Activated CD4-positive, alpha-beta T cell treated with anti-CD3 and anti-CD28 coated beads for 36 hours (primary cell): ENCODE measurements around the gene GHITM. TPM values are rescaled to one million over a fixed set of nuclear protein-coding genes. Genes with fewer than 3 reads are reported as not detected.
"Not testable (repeated sequence)": the region's sequence is repeated elsewhere in the genome, so short reads cannot be mapped to it uniquely, and the experiment has no call there.

Source experiments
- ATAC-seq: fragments of 200-7000 bp; cut with Tn5 transposase; one replicate; pipeline ENCODE4 v1.10.0; 2021; ENCODE audit warnings: mild to moderate bottlenecking, moderate library complexity
- CTCF ChIA-PET: fragments of 350-600 bp; sonication (Branson Sonifier 250); formaldehyde crosslinking; loops from one replicate; lab custom pipeline; 2021; ENCODE audit warnings: antibody characterized with exemption; lab: Charles Lee
- POLR2A ChIA-PET: fragments of 350-600 bp; sonication (Branson Sonifier 250); formaldehyde crosslinking; loops from one replicate; lab custom pipeline; 2021; ENCODE audit warnings: antibody characterized with exemption, inconsistent platforms; lab: Charles Lee
- DNase-seq: peaks from one replicate; pipeline ENCODE4 v3.0.0-alpha.2; 2020
- H3K27ac Mint-ChIP-seq: one replicate; pipeline ENCODE4 v1.8.0; 2021; ENCODE audit warnings: mixed read lengths
- H3K27me3 Mint-ChIP-seq: one replicate; pipeline ENCODE4 v1.8.0; 2021; ENCODE audit warnings: mixed read lengths
- H3K36me3 Mint-ChIP-seq: one replicate; pipeline ENCODE4 v1.8.0; 2021; ENCODE audit warnings: low read depth, mixed read lengths
- H3K4me1 Mint-ChIP-seq: one replicate; pipeline ENCODE4 v1.8.0; 2021; ENCODE audit warnings: mixed read lengths
- H3K4me3 Mint-ChIP-seq: one replicate; pipeline ENCODE4 v1.8.0; 2021; ENCODE audit warnings: mild to moderate bottlenecking, moderate library complexity, mixed read lengths
- H3K9me3 Mint-ChIP-seq: one replicate; pipeline ENCODE4 v1.8.0; 2021; ENCODE audit warnings: low read depth, mixed read lengths
- intact Hi-C, 2 experiments: fragments of 100-400 bp; cut with DNase I in 1 of 2; cut with micrococcal nuclease in 1 of 2; formaldehyde crosslinking; loops; one replicate each; pipeline versions ENCODE4 v1.14.2 to v1.15.1; 2022 to 2024; cut with DNase I, micrococcal nuclease
- total RNA-seq, 2 experiments: library from RNA; stranded (reverse); gene quantifications; one replicate each; pipeline ENCODE4 v1.2.3, GENCODE V29; 2021

Gene GHITM
- total RNA-seq, 2 experiments from 2014 or later, result 121 to 178 TPM

DNA sequence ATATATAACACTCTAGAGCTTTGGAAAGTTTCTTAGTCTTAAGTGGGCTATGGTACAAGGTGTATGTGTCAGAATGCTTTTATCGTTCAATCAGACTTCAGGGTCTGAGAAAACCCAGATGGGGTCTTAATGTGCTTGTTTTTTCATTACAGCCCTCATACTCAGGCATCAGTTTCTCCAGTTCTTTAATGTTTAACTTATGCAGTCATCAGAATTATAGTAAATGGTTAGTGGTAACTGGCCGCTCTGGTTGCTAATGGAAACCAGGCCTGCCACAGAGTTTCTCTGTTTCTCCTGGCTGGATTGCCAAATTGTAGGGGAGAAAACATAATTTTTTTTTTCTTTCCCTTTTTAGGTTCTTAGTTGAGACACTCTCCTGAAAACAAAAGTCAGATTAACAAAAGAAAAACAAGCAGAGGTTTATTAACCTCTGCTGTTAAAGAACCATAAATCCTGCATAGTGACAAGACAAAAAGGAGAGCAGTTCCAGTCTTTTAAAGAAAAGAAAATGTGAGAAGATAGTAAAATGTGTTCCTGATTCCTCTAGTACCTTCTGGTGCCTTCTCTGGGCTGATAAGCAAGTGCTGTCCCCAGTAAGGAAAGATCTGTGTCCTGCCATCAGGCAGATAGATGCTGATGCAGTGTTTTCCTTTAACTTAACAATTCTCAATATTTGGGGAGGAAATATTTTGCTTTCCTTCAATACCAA, 21.5 kb upstream of the GHITM start:
- peaks cover 3% of the 10 kb centered on the region for H3K9me3 Mint-ChIP-seq
- no peak for ATAC-seq
- peaks cover 3% of the 10 kb centered on the region for H3K4me1 Mint-ChIP-seq
- ChIA-PET POLR2A (interaction anchor here (0.5 kb wide), 1 partner anchor 21 kb away, joined by 6 read pairs; no protein-coding TSS in a partner anchor), CTCF (no interaction called here)
- intact Hi-C loops, result no loop called here
- no peak overlapping the region for H3K27ac Mint-ChIP-seq
- DNase-seq, result no peak
- peaks cover 12% of the 10 kb centered on the region for H3K27me3 Mint-ChIP-seq
- H3K36me3 Mint-ChIP-seq, result no peaks in the 10 kb centered on the region
- no peak overlapping the region for H3K4me3 Mint-ChIP-seq

DNA sequence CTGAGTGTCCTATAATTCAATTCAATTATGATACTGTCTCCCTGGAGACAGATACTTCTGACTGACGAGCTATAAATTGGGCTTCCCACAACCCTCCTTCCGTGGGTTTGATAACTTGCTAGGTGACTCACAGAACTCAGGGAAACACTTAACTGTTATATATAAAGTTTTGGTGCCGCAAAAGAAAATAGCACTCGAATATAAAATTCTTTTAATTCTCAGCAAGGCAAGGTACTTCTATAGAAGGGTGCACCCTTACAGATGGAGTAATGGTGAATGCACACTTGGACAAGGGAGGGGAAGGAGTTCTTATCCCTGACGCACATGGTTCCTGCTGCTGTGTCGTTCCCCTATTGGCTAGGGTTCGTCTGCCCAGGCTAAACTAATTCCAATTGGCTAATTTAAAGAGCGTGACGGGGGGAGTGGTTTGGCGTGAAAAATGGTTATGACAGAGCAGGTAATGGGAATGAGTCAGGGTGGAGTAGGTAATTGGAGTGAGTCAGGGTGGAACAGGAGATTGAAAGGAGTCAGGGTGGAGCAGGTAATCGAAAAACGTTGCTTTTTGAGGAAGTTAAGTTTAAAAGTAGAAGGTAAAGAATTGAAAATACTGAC, 20.8 kb upstream of the GHITM start:
- Mint-ChIP-seq H3K4me1 (peaks cover 3% of the 10 kb centered on the region), H3K27me3 (peaks cover 17% of the 10 kb centered on the region), H3K27ac (no peak overlapping the region), H3K4me3 (no peak overlapping the region), H3K9me3 (peaks cover 3% of the 10 kb centered on the region), H3K36me3 (no peaks in the 10 kb centered on the region)
- ATAC-seq (no peak), DNase-seq (peak; percentile 13)
- ChIA-PET CTCF (no interaction called here), POLR2A (interaction anchor here (0.5 kb wide), 1 partner anchor 21 kb away, joined by 6 read pairs; no protein-coding TSS in a partner anchor)
- intact Hi-C loops, result no loop called here

DNA sequence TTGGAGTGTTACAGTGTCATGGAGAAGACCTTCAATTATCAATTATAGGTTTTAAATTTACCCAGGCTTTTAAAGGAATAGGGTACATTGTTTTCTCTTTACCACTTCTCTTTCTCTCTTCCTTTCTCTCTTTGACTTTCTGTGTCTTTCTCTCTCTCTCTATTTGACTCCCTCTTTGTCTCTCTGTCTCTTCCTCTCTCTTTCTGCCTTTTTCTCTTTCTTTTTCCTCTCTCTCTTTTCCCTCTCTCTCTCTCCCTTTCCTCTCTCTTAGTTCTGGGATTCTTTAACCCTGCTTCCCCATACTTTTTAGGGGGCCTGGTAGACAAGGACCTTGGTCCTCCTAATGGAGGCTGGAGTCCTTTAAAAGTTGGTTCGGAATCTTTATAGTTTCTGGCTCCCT, 15.9 kb upstream of the GHITM start:
- peaks cover 14% of the 10 kb centered on the region for H3K9me3 Mint-ChIP-seq
- ATAC-seq, result no peak
- intact Hi-C loops, result no loop called here
- H3K4me3 Mint-ChIP-seq, result no peak overlapping the region
- H3K27ac Mint-ChIP-seq, result no peak overlapping the region
- peaks cover 17% of the 10 kb centered on the region for H3K27me3 Mint-ChIP-seq
- ChIA-PET CTCF (no interaction called here), POLR2A (no interaction called here)
- peaks cover 4% of the 10 kb centered on the region for H3K4me1 Mint-ChIP-seq
- H3K36me3 Mint-ChIP-seq, result peaks cover 9% of the 10 kb centered on the region
- DNase-seq, result no peak

- H3K4me1 Mint-ChIP-seq, POLR2A ChIA-PET, H3K4me3 Mint-ChIP-seq, intact Hi-C loops, H3K36me3 Mint-ChIP-seq: not testable (repeated sequence)
- DNase-seq (peak; percentile 40), ATAC-seq (peak; percentile 71)
- Mint-ChIP-seq H3K27me3 (peaks cover 22% of the 10 kb centered on the region), H3K9me3 (peaks cover 14% of the 10 kb centered on the region), H3K27ac (peak overlapping the region; percentile 15)
- CTCF ChIA-PET, result interaction anchor here (1.1 kb wide), 1 partner anchor 15 kb away, joined by 4 read pairs; no protein-coding TSS in a partner anchor
Measured at GRCh38 chr10:84125910-84126784, 13.2 kb upstream of the GHITM start.

GRCh38 chr10:84126785-84127167, 12.5 kb upstream of the GHITM start:
- intact Hi-C loops, result no loop called here

GRCh38 chr10:84135836-84136235, 3.5 kb upstream of the GHITM start:
- no peak overlapping the region for H3K4me3 Mint-ChIP-seq
- no peak for DNase-seq
- peaks cover 16% of the 10 kb centered on the region for H3K4me1 Mint-ChIP-seq
- ATAC-seq, result no peak
- peaks cover 5% of the 10 kb centered on the region for H3K36me3 Mint-ChIP-seq
- no peaks in the 10 kb centered on the region for H3K9me3 Mint-ChIP-seq
- POLR2A ChIA-PET, result no interaction called here
- CTCF ChIA-PET, result interaction anchor here (1.5 kb wide), 2 partner anchors 12 to 21 kb away, joined by 5 to 8 read pairs; no protein-coding TSS in a partner anchor
- intact Hi-C loops, result loop anchor here in 1 of 2 experiments (5.0 kb wide), 1 partner anchor 1911 kb away; no protein-coding TSS in a partner anchor
- peaks cover 3% of the 10 kb centered on the region for H3K27me3 Mint-ChIP-seq
- H3K27ac Mint-ChIP-seq, result no peak overlapping the region

More at GRCh38 chr10:84126785-84127167, 12.5 kb upstream of the GHITM start:
- Mint-ChIP-seq H3K4me1 (peaks cover 4% of the 10 kb centered on the region), H3K27ac (no peak overlapping the region), H3K9me3 (peaks cover 14% of the 10 kb centered on the region), H3K27me3 (peaks cover 24% of the 10 kb centered on the region), H3K36me3 (peaks cover 9% of the 10 kb centered on the region), H3K4me3 (no peak overlapping the region)
- ATAC-seq, result peak; percentile 26
- CTCF ChIA-PET, result interaction anchor here (1.1 kb wide), 1 partner anchor 15 kb away, joined by 4 read pairs; no protein-coding TSS in a partner anchor
- POLR2A ChIA-PET, result no interaction called here
- DNase-seq, result no peak

DNA sequence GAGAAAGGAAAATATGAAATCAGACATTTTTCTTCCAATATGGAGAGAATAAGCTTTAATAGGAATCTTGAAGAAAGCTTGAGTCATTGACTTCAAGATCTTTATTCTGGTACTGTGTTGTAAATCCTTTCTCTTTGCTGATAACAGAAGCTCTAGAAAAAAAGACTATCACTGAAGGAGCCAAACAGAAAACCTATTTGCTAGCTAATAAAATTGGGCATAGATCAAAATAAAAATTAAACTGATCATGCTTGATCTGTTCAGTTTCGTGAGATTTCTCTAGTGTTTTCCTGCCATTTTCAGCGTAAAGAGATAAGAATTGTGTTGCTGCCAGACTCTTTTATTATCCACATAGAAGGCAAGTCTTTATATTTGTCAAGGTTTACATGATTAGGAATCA, 1.5 kb upstream of the GHITM start:
- Mint-ChIP-seq H3K4me1 (peaks cover 28% of the 10 kb centered on the region), H3K27me3 (no peaks in the 10 kb centered on the region), H3K36me3 (peaks cover 13% of the 10 kb centered on the region), H3K27ac (peak overlapping the region; percentile 100), H3K4me3 (peak overlapping the region; percentile 96), H3K9me3 (no peaks in the 10 kb centered on the region)
- intact Hi-C loops, result loop anchor here (1.0 to 5.0 kb wide), 4 partner anchors 15 to 1909 kb away; no protein-coding TSS in a partner anchor
- ChIA-PET CTCF (interaction anchor here (0.7 to 1.9 kb wide), 5 partner anchors 10 to 69 kb away, joined by 3 to 9 read pairs (median 4); no protein-coding TSS in a partner anchor), POLR2A (no interaction called here)
- DNase-seq, result no peak
- no peak for ATAC-seq

DNA sequence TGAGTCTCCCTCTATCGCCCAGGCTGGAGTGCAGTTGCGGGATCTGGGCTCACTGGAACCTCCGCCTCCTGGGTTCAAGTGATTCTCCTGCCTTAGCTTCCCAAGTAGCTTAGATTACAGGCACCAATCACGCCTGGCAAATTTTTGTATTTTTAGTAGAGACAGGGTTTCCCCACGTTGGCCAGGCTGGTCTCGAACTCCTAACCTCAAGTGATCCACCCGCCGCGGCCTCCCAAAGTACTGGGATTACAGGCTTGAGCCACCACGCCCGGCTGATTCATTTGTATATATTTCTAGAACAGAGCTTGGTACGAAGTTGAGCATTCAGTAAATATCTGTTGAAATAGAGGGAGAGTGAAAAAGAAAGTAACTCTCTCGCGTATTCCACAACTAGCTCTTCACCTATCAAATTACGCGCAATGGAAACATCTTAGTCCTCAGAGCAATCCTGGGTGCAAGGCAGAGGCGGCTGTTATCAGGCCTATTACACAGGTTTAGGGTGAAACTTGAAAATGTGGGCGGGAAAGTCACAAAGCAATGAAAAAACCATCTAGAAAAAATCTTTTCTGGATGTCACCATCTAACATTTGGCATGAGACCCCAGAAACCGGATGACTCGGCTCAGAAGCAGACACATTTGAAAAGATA, 707 bp upstream of the GHITM start:
- peak; percentile 72 for ATAC-seq

DNA sequence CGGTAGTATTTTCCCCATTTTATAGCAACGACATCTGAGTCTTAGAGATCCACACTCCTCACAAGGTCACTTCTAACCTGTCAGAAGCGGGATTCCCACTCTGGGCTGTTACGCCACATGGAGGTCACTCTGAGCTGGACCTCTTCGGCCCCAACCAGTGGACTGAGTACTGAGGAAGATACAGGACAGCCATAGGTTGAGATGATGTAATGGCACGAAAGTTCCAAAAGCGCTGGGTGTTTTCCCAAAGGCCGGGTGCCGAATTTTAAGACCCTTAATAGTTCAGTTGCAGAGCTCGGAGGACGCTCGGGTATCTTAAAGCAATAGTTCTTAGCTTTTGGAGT, 699 bp downstream of the GHITM start:
- peaks cover 32% of the 10 kb centered on the region for H3K4me1 Mint-ChIP-seq
- H3K4me3 Mint-ChIP-seq, result peak overlapping the region; percentile 96
- intact Hi-C loops, result loop anchor here in 1 of 2 experiments (10.0 kb wide), 1 partner anchor 395 kb away; no protein-coding TSS in a partner anchor
- no peaks in the 10 kb centered on the region for H3K9me3 Mint-ChIP-seq
- peaks cover 28% of the 10 kb centered on the region for H3K36me3 Mint-ChIP-seq
- peak overlapping the region; percentile 100 for H3K27ac Mint-ChIP-seq
- H3K27me3 Mint-ChIP-seq, result no peaks in the 10 kb centered on the region
- ChIA-PET CTCF (interaction anchor here (0.6 to 3.3 kb wide), 4 partner anchors 10 to 398 kb away, joined by 3 to 21 read pairs (median 4); no protein-coding TSS in a partner anchor), POLR2A (no interaction called here)
- DNase-seq (peak; percentile 25), ATAC-seq (no peak)

More for the DNA sequence above, 707 bp upstream of the GHITM start:
- POLR2A ChIA-PET, result interaction anchor here (0.6 to 1.4 kb wide), 5 partner anchors 9 to 190 kb away, joined by 3 to 10 read pairs (median 5); partner anchors contain the start of genes CCSER2 and GPR15LG
- no peaks in the 10 kb centered on the region for H3K27me3 Mint-ChIP-seq
- peak overlapping the region; percentile 96 for H3K4me3 Mint-ChIP-seq
- peak overlapping the region; percentile 100 for H3K27ac Mint-ChIP-seq
- intact Hi-C loops, result loop anchor here (1.0 to 5.0 kb wide), 6 partner anchors 14 to 1909 kb away; partner anchors contain the start of genes CCSER2 (in 1 of the 2) and CDHR1 (in 1 of the 2)
- CTCF ChIA-PET, result interaction anchor here (0.6 to 3.3 kb wide), 9 partner anchors 9 to 374 kb away, joined by 3 to 21 read pairs (median 3); no protein-coding TSS in a partner anchor
- no peaks in the 10 kb centered on the region for H3K9me3 Mint-ChIP-seq
- H3K36me3 Mint-ChIP-seq, result peaks cover 19% of the 10 kb centered on the region
- peak; percentile 83 for DNase-seq
- H3K4me1 Mint-ChIP-seq, result peaks cover 32% of the 10 kb centered on the region

DNA sequence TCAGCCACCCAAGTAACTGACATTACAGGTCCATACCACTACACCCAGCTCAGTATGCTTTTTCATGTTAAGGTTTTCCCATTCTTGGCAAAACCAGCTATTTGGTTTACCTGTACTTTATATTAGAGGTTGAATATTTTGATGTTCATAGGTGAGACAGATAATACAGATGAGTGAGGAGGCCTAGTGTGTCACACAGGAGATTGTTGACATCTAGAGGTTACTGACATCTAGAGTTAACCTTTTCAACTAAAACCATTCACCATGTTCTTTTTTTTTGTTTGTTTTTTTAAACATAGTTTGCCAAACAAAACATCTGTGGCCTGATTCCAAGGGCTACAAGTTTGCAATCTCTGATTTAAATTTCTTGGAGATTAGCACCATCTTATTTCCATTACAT, 8.0 kb downstream of the GHITM start:
- ChIA-PET POLR2A (interaction anchor here (0.6 to 0.9 kb wide), 3 partner anchors 9 to 70 kb away, joined by 3 to 10 read pairs (median 3); partner anchors contain the start of gene GHITM), CTCF (interaction anchor here (0.6 to 3.9 kb wide), 19 partner anchors 9 to 390 kb away, joined by 3 to 68 read pairs (median 8); partner anchors contain the start of genes GHITM and GPR15LG)
- no peak for ATAC-seq
- DNase-seq, result no peak
- intact Hi-C loops, result loop anchor here (5.0 to 10.0 kb wide), 2 partner anchors 110 to 387 kb away; no protein-coding TSS in a partner anchor
- Mint-ChIP-seq H3K27me3 (no peaks in the 10 kb centered on the region), H3K4me3 (no peak overlapping the region), H3K36me3 (peaks cover 55% of the 10 kb centered on the region), H3K27ac (no peak overlapping the region), H3K4me1 (peaks cover 16% of the 10 kb centered on the region), H3K9me3 (no peaks in the 10 kb centered on the region)
